CD14-positive monocyte (primary cell): ENCODE data around the gene AIF1. TPM values are rescaled to one million over a fixed set of nuclear protein-coding genes. Genes with fewer than 3 reads are reported as not detected.

Source experiments
- DNase-seq, 3 donors: peaks; one replicate each; pipeline ENCODE4 v3.0.0-alpha.2; 2011 to 2022
- H2AFZ ChIP-seq: 2 replicates; pipeline ENCODE4 v1.6.0; 2012; ENCODE audit warnings: mild to moderate bottlenecking, low read depth, low read length, inconsistent platforms; ENCODE audit not compliant: insufficient read depth, poor library complexity, severe bottlenecking
- H3K27ac ChIP-seq, 2 donors: 1 replicate in 1 of 2; 2 replicates in 1 of 2; pipeline ENCODE4 v1.5.1; 2012 to 2013; ENCODE audit warnings: low read length in 2 of 2, control low read depth in 1 of 2, inconsistent platforms in 1 of 2, low read depth in 1 of 2, mild to moderate bottlenecking in 1 of 2
- H3K27me3 ChIP-seq, 2 donors: one replicate each; pipeline versions ENCODE4 v1.6.0 to v1.6.1; 2011 to 2013; ENCODE audit warnings: low read length in 2 of 2; ENCODE audit not compliant: control insufficient read depth in 2 of 2, insufficient read depth in 2 of 2
- H3K36me3 ChIP-seq, 2 donors: replicated peaks in 1 of 2; 1 replicate in 1 of 2; 2 replicates in 1 of 2; pipeline versions ENCODE4 v1.5.1 to v1.6.1; 2012 to 2013; ENCODE audit warnings: low read length in 2 of 2, control low read depth in 1 of 2, inconsistent platforms in 1 of 2, mild to moderate bottlenecking in 1 of 2; ENCODE audit not compliant: insufficient read depth in 2 of 2, control insufficient read depth in 1 of 2
- H3K4me1 ChIP-seq, 2 donors: 1 replicate in 1 of 2; 2 replicates in 1 of 2; pipeline versions ENCODE4 v1.5.1 to v1.6.1; 2012 to 2013; ENCODE audit warnings: low read length in 2 of 2, control low read depth in 1 of 2, inconsistent platforms in 1 of 2, mild to moderate bottlenecking in 1 of 2, moderate library complexity in 1 of 2; ENCODE audit not compliant: insufficient read depth in 2 of 2, control insufficient read depth in 1 of 2
- H3K4me2 ChIP-seq: replicated peaks from 2 replicates; pipeline ENCODE3; 2012; ENCODE audit warnings: low read length, moderate library complexity, mild to moderate bottlenecking; ENCODE audit not compliant: poor library complexity, severe bottlenecking; ENCODE audit errors: extremely low read depth
- H3K4me3 ChIP-seq, 3 experiments: fragments of 200-600 bp in 1 of 3; sonication (generic) in 1 of 3; replicated peaks in 1 of 3; 1 replicate in 2 of 3; 2 replicates in 1 of 3; pipeline ENCODE4 v1.5.1; 2011 to 2013; ENCODE audit warnings: low read length in 3 of 3, mild to moderate bottlenecking in 3 of 3, control low read depth in 2 of 3, low read depth in 2 of 3, inconsistent platforms in 1 of 3, moderate library complexity in 1 of 3
- H3K79me2 ChIP-seq: 2 replicates; pipeline ENCODE4 v1.6.0; 2012; ENCODE audit warnings: mild to moderate bottlenecking, control low read depth, inconsistent platforms, low read length, moderate library complexity; ENCODE audit not compliant: insufficient read depth
- H3K9ac ChIP-seq: 2 replicates; pipeline ENCODE4 v1.6.0; 2017; ENCODE audit warnings: low read length, mild to moderate bottlenecking; ENCODE audit not compliant: insufficient read depth, poor library complexity, severe bottlenecking
- H3K9me3 ChIP-seq, 2 donors: replicated peaks in 1 of 2; 1 replicate in 1 of 2; 2 replicates in 1 of 2; pipeline versions ENCODE4 v1.5.1 to v1.6.1; 2012 to 2013; ENCODE audit warnings: low read length in 2 of 2, control low read depth in 1 of 2; ENCODE audit not compliant: control insufficient read depth in 1 of 2, insufficient read depth in 1 of 2
- H4K20me1 ChIP-seq: 2 replicates; pipeline ENCODE4 v1.6.0; 2012; ENCODE audit warnings: mild to moderate bottlenecking, low read length, control low read depth, moderate library complexity; ENCODE audit not compliant: insufficient read depth
- H3K27ac Mint-ChIP-seq, 7 donors: one replicate each; pipeline ENCODE4 v1.8.0; 2020; ENCODE audit warnings: mild to moderate bottlenecking in 7 of 7, mixed read lengths in 7 of 7, moderate library complexity in 6 of 7, inconsistent platforms in 2 of 7
- H3K27me3 Mint-ChIP-seq, 3 donors: one replicate each; pipeline ENCODE4 v1.8.0; 2021 to 2022; ENCODE audit warnings: low read depth in 3 of 3, mild to moderate bottlenecking in 3 of 3, mixed read lengths in 3 of 3, moderate library complexity in 3 of 3, inconsistent platforms in 1 of 3
- H3K36me3 Mint-ChIP-seq, 2 donors: one replicate each; pipeline ENCODE4 v1.8.0; 2020; ENCODE audit warnings: mixed read lengths in 2 of 2, inconsistent platforms in 1 of 2, mild to moderate bottlenecking in 1 of 2
- H3K4me1 Mint-ChIP-seq: one replicate; pipeline ENCODE4 v1.8.0; 2020; ENCODE audit warnings: mild to moderate bottlenecking, mixed read lengths
- H3K4me3 Mint-ChIP-seq, 2 donors: one replicate each; pipeline ENCODE4 v1.8.0; 2020; ENCODE audit warnings: mild to moderate bottlenecking in 2 of 2, mixed read lengths in 2 of 2, moderate library complexity in 1 of 2
- H3K9me3 Mint-ChIP-seq, 7 donors: one replicate each; pipeline ENCODE4 v1.8.0; 2020 to 2022; ENCODE audit warnings: mixed read lengths in 7 of 7, mild to moderate bottlenecking in 6 of 7, moderate library complexity in 6 of 7, inconsistent platforms in 2 of 7
- WGBS: methylation state at CpG from one replicate; pipeline ENCODE4 v1.1.5; 2013; ENCODE audit warnings: missing lambda C conversion rate; ENCODE audit not compliant: insufficient coverage; 5-methylcytosine and 5-hydroxymethylcytosine counted together
- intact Hi-C, 2 donors: fragments of 100-400 bp; cut with micrococcal nuclease; formaldehyde crosslinking; loops; one replicate each; pipeline versions ENCODE4 v1.15.0 to v1.15.1; 2023
- polyA plus RNA-seq, 3 donors: library from polyadenylated mRNA; depleted of rRNA in 1 of 3; unstranded in 2 of 3; stranded (reverse) in 1 of 3; fragments of 300-500 nt in 2 of 3; fragments of >200 nt in 1 of 3; fragmentation: Illumina TruSeq in 2 of 3; gene quantifications; 1 replicate in 2 of 3; 2 replicates in 1 of 3; pipeline ENCODE4 v1.2.3, GENCODE V29; 2012 to 2021
- TF ChIP-seq, protein P1 (sequence below): fragments of 200-600 bp; IDR thresholded peaks from one replicate; pipeline ENCODE4 v1.8.0; 2022; ENCODE audit warnings: antibody characterized with exemption, mild to moderate bottlenecking

AIF1 gene
- polyA plus RNA-seq, 3 donors = 952 to 2,310 (median 2,275) TPM

DNA sequence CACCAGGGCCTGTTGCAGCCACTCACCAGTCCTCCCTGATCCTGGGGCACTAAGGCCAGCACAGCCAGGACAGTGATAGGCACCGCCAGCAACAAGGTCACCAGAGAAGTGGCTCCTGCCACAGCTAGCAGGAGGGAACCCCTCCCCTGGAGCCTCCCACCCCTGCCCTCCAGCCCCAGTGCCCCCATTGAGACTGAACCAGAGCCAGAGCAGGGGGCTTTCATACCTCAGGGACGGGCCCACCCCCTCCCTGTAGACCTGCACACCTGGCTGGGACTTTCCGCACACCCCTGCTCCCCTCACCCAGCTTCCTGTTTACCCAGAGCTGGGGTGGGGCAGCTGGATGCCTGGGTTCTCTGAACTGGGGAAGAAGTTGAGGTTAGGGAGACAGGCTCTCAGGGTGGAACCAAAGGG, 32.8 kb upstream of the AIF1 start, which contains the start of gene LTB:
Gene LTB, minus strand, starts transcription at position 195 of the 414 bp plus-strand sequence. Its CDS starts 7 bp downstream, at position 188.
- peaks cover 19 to 25% of the 10 kb centered on the region in 2 donors for H3K36me3 Mint-ChIP-seq
- H3K9me3 ChIP-seq = no peaks in the 10 kb centered on the region
- H3K4me3 Mint-ChIP-seq = peak within 1 kb of the TSS; percentile 95 to 99
- peaks cover 13 to 18% of the 10 kb centered on the region in 2 donors for H3K36me3 ChIP-seq
- H3K27ac ChIP-seq = peak within 1 kb of the TSS; percentile 66 to 75
- no peaks in the 10 kb centered on the region for H3K27me3 ChIP-seq
- intact Hi-C loops = no loop called here
- H3K27me3 Mint-ChIP-seq = peaks cover 0 to 4% (median 1%) of the 10 kb centered on the region in 3 donors
- H3K9ac ChIP-seq = peak within 1 kb of the TSS; percentile 71
- TF ChIP-seq, protein P1, sequence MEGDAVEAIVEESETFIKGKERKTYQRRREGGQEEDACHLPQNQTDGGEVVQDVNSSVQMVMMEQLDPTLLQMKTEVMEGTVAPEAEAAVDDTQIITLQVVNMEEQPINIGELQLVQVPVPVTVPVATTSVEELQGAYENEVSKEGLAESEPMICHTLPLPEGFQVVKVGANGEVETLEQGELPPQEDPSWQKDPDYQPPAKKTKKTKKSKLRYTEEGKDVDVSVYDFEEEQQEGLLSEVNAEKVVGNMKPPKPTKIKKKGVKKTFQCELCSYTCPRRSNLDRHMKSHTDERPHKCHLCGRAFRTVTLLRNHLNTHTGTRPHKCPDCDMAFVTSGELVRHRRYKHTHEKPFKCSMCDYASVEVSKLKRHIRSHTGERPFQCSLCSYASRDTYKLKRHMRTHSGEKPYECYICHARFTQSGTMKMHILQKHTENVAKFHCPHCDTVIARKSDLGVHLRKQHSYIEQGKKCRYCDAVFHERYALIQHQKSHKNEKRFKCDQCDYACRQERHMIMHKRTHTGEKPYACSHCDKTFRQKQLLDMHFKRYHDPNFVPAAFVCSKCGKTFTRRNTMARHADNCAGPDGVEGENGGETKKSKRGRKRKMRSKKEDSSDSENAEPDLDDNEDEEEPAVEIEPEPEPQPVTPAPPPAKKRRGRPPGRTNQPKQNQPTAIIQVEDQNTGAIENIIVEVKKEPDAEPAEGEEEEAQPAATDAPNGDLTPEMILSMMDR = no peak
- H2AFZ ChIP-seq = peak within 1 kb of the TSS; percentile 88
- H3K27ac Mint-ChIP-seq = peak within 1 kb of the TSS; percentile 86 to 96 (median 92)
- peaks cover 61% of the 10 kb centered on the region for H3K79me2 ChIP-seq
- DNase-seq = peak in 1 of 3 donors; percentile 32
- peak within 1 kb of the TSS; percentile 98 for H3K4me2 ChIP-seq
- H3K4me1 ChIP-seq = peaks cover 78 to 94% of the 10 kb centered on the region in 2 donors
- H4K20me1 ChIP-seq = peaks cover 22% of the 10 kb centered on the region
- peak within 1 kb of the TSS; percentile 83 to 94 (median 84) for H3K4me3 ChIP-seq
- H3K4me1 Mint-ChIP-seq = peaks cover 87% of the 10 kb centered on the region
- WGBS = 22% methylated on average over 1 of the region's 3 CpGs
- peaks cover 0 to 5% (median 0%) of the 10 kb centered on the region in 7 donors for H3K9me3 Mint-ChIP-seq

DNA sequence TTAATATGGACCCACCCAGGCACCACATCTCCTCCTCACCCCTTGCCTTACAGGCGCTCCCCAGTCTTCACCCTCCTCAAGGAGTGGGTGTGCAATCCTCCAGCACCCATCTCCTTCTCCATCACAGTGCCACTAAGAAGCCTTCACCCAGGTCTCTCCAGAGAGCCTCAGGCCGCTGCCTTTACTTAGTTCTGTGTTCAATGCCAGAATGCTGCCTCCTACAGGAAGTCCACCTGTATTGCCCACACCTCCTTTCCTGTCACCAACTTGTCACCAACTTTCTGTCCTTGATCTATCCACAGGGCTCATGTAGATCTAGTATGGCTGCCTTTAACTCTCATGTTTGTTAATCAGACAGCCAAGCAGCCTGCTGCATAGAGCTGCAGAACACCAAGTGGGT, 29.5 kb upstream of the AIF1 start:
- H3K4me3 ChIP-seq = peak overlapping the region in 1 of 3 experiments; percentile 98
- peak in 2 of 3 donors; percentile 35 to 50 for DNase-seq

More for the DNA sequence above, 29.5 kb upstream of the AIF1 start:
- Histone ChIP-seq H3K79me2 (peaks cover 78% of the 10 kb centered on the region), H3K4me2 (peak overlapping the region; percentile 99), H3K27ac (peak overlapping the region; percentile 80 to 85), H3K9ac (no peak overlapping the region), H4K20me1 (peaks cover 24% of the 10 kb centered on the region), H3K27me3 (no peaks in the 10 kb centered on the region), H2AFZ (peak overlapping the region; percentile 9), H3K36me3 (peaks cover 12 to 17% of the 10 kb centered on the region in 2 donors), H3K9me3 (no peaks in the 10 kb centered on the region), H3K4me1 (peaks cover 77 to 92% of the 10 kb centered on the region in 2 donors)
- WGBS = 34% methylated on average over 2 of the region's 2 CpGs
- Mint-ChIP-seq H3K27ac (peak overlapping the region; percentile 84 to 97 (median 95)), H3K4me1 (peaks cover 85% of the 10 kb centered on the region), H3K27me3 (peaks cover 0 to 5% (median 3%) of the 10 kb centered on the region in 3 donors), H3K36me3 (peaks cover 25 to 29% of the 10 kb centered on the region in 2 donors), H3K4me3 (peak overlapping the region; percentile 97 to 98), H3K9me3 (peaks cover 0 to 5% (median 0%) of the 10 kb centered on the region in 7 donors)
- TF ChIP-seq, protein P1 = peak; percentile 60
- intact Hi-C loops = no loop called here
